Measurements from ENCODE around the gene ZNF649.

ZNF649 gene

DNA sequence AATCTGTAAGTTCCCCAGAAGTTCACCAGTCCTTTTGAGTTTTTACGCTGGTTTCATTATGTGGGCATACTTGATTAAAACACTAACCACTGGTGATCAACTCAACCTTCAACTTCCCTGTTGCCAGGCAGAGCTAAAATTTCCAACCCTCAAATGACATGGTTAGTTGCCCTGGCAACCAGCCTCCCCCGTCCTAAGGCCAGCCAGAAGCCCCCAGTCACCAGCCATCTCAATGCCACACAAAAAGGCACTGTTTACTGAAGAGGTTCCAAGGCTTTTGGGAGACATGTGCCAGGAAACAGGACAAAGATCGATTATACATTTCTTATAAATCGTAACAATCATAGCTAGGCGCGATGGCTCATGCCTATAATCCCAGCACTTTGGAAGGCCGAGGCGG, 1.6 kb downstream of the ZNF649 start:
- TF ChIP-seq, protein P1, sequence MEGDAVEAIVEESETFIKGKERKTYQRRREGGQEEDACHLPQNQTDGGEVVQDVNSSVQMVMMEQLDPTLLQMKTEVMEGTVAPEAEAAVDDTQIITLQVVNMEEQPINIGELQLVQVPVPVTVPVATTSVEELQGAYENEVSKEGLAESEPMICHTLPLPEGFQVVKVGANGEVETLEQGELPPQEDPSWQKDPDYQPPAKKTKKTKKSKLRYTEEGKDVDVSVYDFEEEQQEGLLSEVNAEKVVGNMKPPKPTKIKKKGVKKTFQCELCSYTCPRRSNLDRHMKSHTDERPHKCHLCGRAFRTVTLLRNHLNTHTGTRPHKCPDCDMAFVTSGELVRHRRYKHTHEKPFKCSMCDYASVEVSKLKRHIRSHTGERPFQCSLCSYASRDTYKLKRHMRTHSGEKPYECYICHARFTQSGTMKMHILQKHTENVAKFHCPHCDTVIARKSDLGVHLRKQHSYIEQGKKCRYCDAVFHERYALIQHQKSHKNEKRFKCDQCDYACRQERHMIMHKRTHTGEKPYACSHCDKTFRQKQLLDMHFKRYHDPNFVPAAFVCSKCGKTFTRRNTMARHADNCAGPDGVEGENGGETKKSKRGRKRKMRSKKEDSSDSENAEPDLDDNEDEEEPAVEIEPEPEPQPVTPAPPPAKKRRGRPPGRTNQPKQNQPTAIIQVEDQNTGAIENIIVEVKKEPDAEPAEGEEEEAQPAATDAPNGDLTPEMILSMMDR (IDR thresholded peaks at IDR 0.05) = no peak
- peaks cover 11 to 12% of the 10 kb centered on the region in 2 experiments for H3K4me1 ChIP-seq (ENCODE audit: control insufficient read depth in 1 of 2, insufficient read depth in 1 of 2, low read depth in 1 of 2, low read length in 1 of 2)
- H3K9me3 ChIP-seq = peaks cover 24% of the 10 kb centered on the region
- H3K27ac ChIP-seq = no peak overlapping the region
- H3K36me3 ChIP-seq = peaks cover 10% of the 10 kb centered on the region
- no peak overlapping the region for H3K4me3 ChIP-seq (ENCODE audit: low read depth in 1 of 2, low read length in 1 of 2)
- peaks cover 24% of the 10 kb centered on the region for H3K27me3 ChIP-seq

DNA sequence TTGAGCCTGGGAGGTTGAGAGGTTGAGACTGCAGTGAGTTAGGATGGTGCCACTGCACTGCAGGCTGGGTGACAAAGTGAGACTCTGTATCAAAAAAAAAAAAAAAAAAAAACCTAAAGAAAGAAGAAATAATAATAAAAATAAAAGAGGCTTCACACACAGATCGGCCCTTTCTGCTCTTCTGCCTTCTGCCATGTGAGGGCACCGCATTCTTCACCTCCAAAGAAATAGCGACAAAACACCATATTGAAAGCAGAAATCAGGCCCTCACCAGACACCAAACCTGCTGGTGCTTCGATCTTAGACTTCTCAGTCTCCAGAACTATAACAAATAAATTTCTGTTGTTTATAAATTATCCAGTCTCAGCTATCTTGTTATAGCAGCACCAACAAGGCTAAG, 3.0 kb downstream of the ZNF649 start:
- H3K36me3 ChIP-seq = peaks cover 15% of the 10 kb centered on the region
- peaks cover 10% of the 10 kb centered on the region for H3K27me3 ChIP-seq
- H3K27ac ChIP-seq = no peak overlapping the region
- H3K9me3 ChIP-seq = peaks cover 33% of the 10 kb centered on the region
- H3K4me1 ChIP-seq (ENCODE audit: control insufficient read depth in 1 of 2, insufficient read depth in 1 of 2, low read depth in 1 of 2, low read length in 1 of 2) = peaks cover 11 to 12% of the 10 kb centered on the region in 2 experiments
- no peak overlapping the region for H3K4me3 ChIP-seq (ENCODE audit: low read depth in 1 of 2, low read length in 1 of 2)
- TF ChIP-seq, protein P1 (IDR thresholded peaks at IDR 0.05) = no peak

DNA sequence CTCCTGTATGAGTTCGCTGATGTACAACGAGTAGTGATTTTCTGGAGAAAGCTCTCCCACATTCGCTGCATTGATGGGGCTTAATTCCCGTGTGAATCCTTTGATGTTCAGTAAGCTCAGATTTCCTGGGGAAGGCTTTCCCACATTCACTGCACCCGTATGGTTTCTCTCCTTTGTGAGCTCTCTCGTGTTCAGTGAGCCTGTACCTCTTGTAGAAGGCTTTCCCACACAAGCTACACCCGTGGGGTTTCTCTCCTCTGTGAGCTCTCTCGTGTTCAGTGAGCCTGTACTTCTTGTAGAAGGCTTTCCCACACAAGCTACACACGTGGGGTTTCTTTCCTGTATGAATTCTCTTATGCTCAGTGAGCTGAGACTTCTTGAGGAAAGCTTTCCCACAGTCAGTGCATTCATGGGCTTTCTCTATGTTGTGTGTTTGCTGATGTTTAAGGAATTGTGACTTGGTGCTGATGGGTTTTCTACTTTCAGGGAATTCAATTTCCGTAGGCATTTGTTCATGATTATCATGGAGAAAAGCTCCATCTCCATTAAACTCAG, 13.5 kb downstream of the ZNF649 start:
- no peak overlapping the region for H3K4me3 ChIP-seq (ENCODE audit: low read depth in 1 of 2, low read length in 1 of 2)
- H3K27ac ChIP-seq = no peak overlapping the region
- peaks cover 9% of the 10 kb centered on the region for H3K27me3 ChIP-seq
- peaks cover 46% of the 10 kb centered on the region for H3K36me3 ChIP-seq
- TF ChIP-seq, protein P1 (IDR thresholded peaks at IDR 0.05) = no peak
- H3K4me1 ChIP-seq (ENCODE audit: control insufficient read depth in 1 of 2, insufficient read depth in 1 of 2, low read depth in 1 of 2, low read length in 1 of 2) = peaks cover 0 to 7% of the 10 kb centered on the region in 2 experiments
- peaks cover 85% of the 10 kb centered on the region for H3K9me3 ChIP-seq

DNA sequence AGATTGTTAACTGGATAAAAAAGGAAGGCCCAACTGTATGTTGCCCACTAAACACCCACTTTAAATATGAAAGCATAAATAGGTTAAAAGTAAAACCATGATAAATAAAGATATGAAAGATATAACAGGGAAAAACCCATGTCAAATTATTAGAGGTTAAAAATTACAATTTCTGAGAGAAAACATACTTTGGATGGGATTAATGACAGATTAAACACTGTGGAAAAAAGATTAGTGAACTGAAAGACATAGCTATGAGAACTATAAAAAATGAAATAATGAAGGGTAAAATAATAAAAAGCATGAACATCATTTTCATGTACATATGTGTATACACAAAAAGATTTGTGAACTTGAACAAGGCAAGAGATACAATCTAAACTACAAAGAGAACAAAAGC, 14.9 kb downstream of the ZNF649 start:
- peaks cover 88% of the 10 kb centered on the region for H3K9me3 ChIP-seq
- no peak overlapping the region for H3K4me3 ChIP-seq (ENCODE audit: low read depth in 1 of 2, low read length in 1 of 2)
- no peak overlapping the region for H3K27ac ChIP-seq
- peaks cover 9% of the 10 kb centered on the region for H3K27me3 ChIP-seq
- peaks cover 32% of the 10 kb centered on the region for H3K36me3 ChIP-seq
- peaks cover 0 to 7% of the 10 kb centered on the region in 2 experiments for H3K4me1 ChIP-seq (ENCODE audit: control insufficient read depth in 1 of 2, insufficient read depth in 1 of 2, low read depth in 1 of 2, low read length in 1 of 2)
- TF ChIP-seq, protein P1 (IDR thresholded peaks at IDR 0.05) = no peak

DNA sequence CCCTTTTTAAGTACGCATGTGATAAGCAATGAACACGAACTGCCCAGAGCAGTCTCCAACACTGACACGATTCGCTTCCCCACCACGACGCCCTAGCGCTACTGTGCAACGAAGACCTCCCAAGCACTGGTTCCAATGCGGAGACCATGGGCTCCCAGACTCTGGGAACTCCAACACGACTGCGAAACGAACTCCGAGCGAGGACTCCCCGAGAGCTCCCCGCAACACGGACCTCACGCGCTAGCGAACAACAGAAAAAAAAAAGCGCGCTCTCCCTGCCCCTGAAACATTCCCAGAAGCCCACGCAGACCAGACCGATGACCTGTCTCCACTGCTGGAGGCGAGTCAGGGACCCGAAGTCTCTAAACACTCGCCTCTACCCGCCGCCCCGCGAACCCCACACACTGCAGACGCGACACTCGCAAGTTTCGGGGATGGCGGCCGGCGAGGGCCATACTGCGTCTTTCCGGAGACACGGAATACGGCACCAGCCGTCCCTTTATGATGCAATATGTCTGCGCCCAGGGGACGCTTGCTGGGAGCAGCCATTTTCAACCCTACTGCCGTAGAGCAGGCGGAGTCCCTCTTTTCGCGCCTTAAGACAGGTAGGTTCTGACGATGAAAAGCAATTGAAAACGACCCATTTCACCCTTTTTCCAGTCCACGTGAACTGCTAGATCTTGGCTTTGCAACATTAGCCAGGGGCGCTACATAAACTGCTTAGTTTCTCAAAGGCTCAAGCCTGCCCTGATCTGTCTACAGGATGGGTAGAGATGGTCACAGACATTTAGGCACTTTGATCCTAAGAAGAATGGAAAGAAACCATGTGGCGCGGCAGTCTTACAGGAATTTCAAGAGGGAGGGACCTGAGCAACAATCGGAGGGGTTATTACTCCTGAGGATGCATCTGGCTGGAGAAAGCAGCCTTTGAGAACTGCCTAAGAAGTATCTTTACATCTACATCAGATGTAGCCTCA, 17.0 kb downstream of the ZNF649 start, which contains the start of gene ZNF577:
TSS of gene ZNF577 (minus strand) at position 430 of the 977 bp plus-strand sequence. CDS start 7,569 bp downstream, outside the sequence.
- H3K27ac ChIP-seq = no peak within 1 kb of the TSS
- H3K9me3 ChIP-seq = peaks cover 68% of the 10 kb centered on the region

More for the DNA sequence above, 17.0 kb downstream of the ZNF649 start, which contains the start of gene ZNF577:
- H3K4me1 ChIP-seq (ENCODE audit: control insufficient read depth in 1 of 2, insufficient read depth in 1 of 2, low read depth in 1 of 2, low read length in 1 of 2) = peaks cover 0 to 7% of the 10 kb centered on the region in 2 experiments
- peaks cover 17% of the 10 kb centered on the region for H3K36me3 ChIP-seq
- H3K27me3 ChIP-seq = peaks cover 9% of the 10 kb centered on the region
- peak within 1 kb of the TSS; percentile 45 to 73 for H3K4me3 ChIP-seq (ENCODE audit: low read depth in 1 of 2, low read length in 1 of 2)
- TF ChIP-seq, protein P1 (IDR thresholded peaks at IDR 0.05) = no peak

Data from neutrophil (primary cell).